HepG2 (cell line): Measurements from ENCODE around the gene CMIP. TPM values are rescaled to one million over a fixed set of nuclear protein-coding genes. Genes with fewer than 3 reads are reported as not detected.

Experiments used
- ATAC-seq: fragments of 200-7000 bp; cut with Tn5 transposase; 3 replicates; pipeline ENCODE4 v1.9.1; 2020; ENCODE audit warnings: mild to moderate bottlenecking, moderate library complexity
- BruUV-seq: library from RNA; stranded (reverse); fragments of 400-500 nt; replicated peaks from 2 replicates; lab custom pipeline; 2021; lab: Mats Ljungman, UMichigan
- CTCF ChIA-PET: fragments of 300-600 bp; formaldehyde crosslinking; extraction: SDS; loops from one replicate; lab custom pipeline; 2021; ENCODE audit warnings: low total read pairs, inconsistent platforms, low intra/inter-chr PET ratio; lab: Yijun Ruan, JAX
- POLR2A ChIA-PET: fragments of 350-600 bp; sonication (Branson Sonifier 250); formaldehyde crosslinking; loops from one replicate; lab custom pipeline; 2020; ENCODE audit warnings: antibody characterized with exemption, inconsistent platforms; lab: Yijun Ruan, JAX
- DNase-seq: peaks from one replicate; pipeline ENCODE4 v3.0.0-alpha.2; 2015; ENCODE audit warnings: low spot score
- FAIRE-seq: peaks from 3 replicates; lab custom pipeline; 2011; peaks lifted over from hg19 to GRCh38; lab: Jason Lieb, UNC
- H2AFZ ChIP-seq: one replicate; pipeline ENCODE4 v1.6.1; 2011; ENCODE audit warnings: low read length, inconsistent platforms
- H3K27ac ChIP-seq: fragments of 300-600 bp; 3 replicates; pipeline ENCODE4 v1.8.0; 2011; ENCODE audit warnings: mixed run types, mild to moderate bottlenecking, mixed read lengths, low read length, inconsistent platforms; ENCODE audit not compliant: insufficient read depth; ENCODE audit errors: extremely low read length
- H3K27me3 ChIP-seq, 2 experiments: fragments of 200-600 bp in 1 of 2; 2 replicates in 1 of 2; 3 replicates in 1 of 2; pipeline versions ENCODE4 v1.6.0 to v1.8.0; 2011; ENCODE audit warnings: low read length in 2 of 2, mild to moderate bottlenecking in 2 of 2, moderate library complexity in 2 of 2, inconsistent platforms in 1 of 2; ENCODE audit not compliant: insufficient read depth in 2 of 2, control insufficient read depth in 1 of 2
- H3K36me3 ChIP-seq, 2 experiments: fragments of 200-600 bp in 1 of 2; replicated peaks in 1 of 2; 2 replicates in 1 of 2; 3 replicates in 1 of 2; pipeline versions ENCODE4 v1.5.1 to v1.8.0; 2011; ENCODE audit warnings: low read length in 2 of 2, inconsistent platforms in 1 of 2; ENCODE audit not compliant: insufficient read depth in 2 of 2, control insufficient read depth in 1 of 2
- H3K4me1 ChIP-seq: 2 replicates; pipeline ENCODE4 v1.5.1; 2012; ENCODE audit warnings: low read length, inconsistent platforms; ENCODE audit not compliant: insufficient read depth
- H3K4me2 ChIP-seq: 2 replicates; pipeline ENCODE4 v1.6.0; 2011; ENCODE audit warnings: low read depth, low read length, inconsistent platforms
- H3K4me3 ChIP-seq, 3 experiments: fragments of 200-600 bp in 1 of 3; sonication (generic), shearing (Covaris generic) in 1 of 3; replicated peaks in 1 of 3; 2 replicates each; pipeline ENCODE4 v1.5.1; 2011 to 2016; ENCODE audit warnings: low read length in 3 of 3, inconsistent platforms in 2 of 3, low read depth in 2 of 3, mild to moderate bottlenecking in 2 of 3, control low read depth in 1 of 3, mixed read lengths in 1 of 3; ENCODE audit not compliant: insufficient read depth in 1 of 3
- H3K79me2 ChIP-seq: one replicate; pipeline ENCODE4 v1.6.1; 2011; ENCODE audit warnings: low read length, inconsistent platforms; ENCODE audit not compliant: insufficient read depth
- H3K9ac ChIP-seq: 2 replicates; pipeline ENCODE4 v1.6.0; 2011; ENCODE audit warnings: mild to moderate bottlenecking, low read depth, low read length, inconsistent platforms; ENCODE audit not compliant: insufficient read depth
- H3K9me3 ChIP-seq: 2 replicates; pipeline ENCODE4 v1.5.1; 2012; ENCODE audit warnings: mild to moderate bottlenecking, low read length
- H4K20me1 ChIP-seq: 2 replicates; pipeline ENCODE4 v1.6.0; 2011; ENCODE audit warnings: inconsistent platforms, mild to moderate bottlenecking, low read length, moderate library complexity; ENCODE audit not compliant: insufficient read depth
- HNRNPL ChIP-seq: fragments of 200-400 bp; formaldehyde crosslinking; IDR thresholded peaks from 2 replicates; pipeline ENCODE4 v1.6.1; 2017; ENCODE audit warnings: mild to moderate bottlenecking, low read depth, low read length
- IRF9 ChIP-seq: sonication (generic); formaldehyde crosslinking; IDR thresholded peaks from 2 replicates; pipeline ENCODE4 v1.8.0; 2022; ENCODE audit warnings: missing genetic modification reagents, mild to moderate bottlenecking, borderline replicate concordance
- MZF1 ChIP-seq: sonication (generic); formaldehyde crosslinking; IDR thresholded peaks from 2 replicates; pipeline ENCODE4 v1.8.1; 2023; ENCODE audit warnings: mild to moderate bottlenecking, missing genetic modification reagents, borderline replicate concordance
- NFE2 ChIP-seq: sonication (generic); formaldehyde crosslinking; IDR thresholded peaks from 2 replicates; pipeline ENCODE4 v1.4.0; 2020; ENCODE audit warnings: missing genetic modification reagents
- PBX2 ChIP-seq: IDR thresholded peaks from 2 replicates; pipeline ENCODE4 v1.6.1; 2016; ENCODE audit warnings: control low read depth
- ZFP91 ChIP-seq: sonication (generic); formaldehyde crosslinking; IDR thresholded peaks from 2 replicates; pipeline ENCODE4 v1.9.0; 2022; ENCODE audit warnings: missing genetic modification reagents, mild to moderate bottlenecking, borderline replicate concordance
- ZNF687 ChIP-seq: sonication (generic); formaldehyde crosslinking; IDR thresholded peaks from 2 replicates; pipeline ENCODE4 v1.5.1; 2020; ENCODE audit warnings: mild to moderate bottlenecking, missing genetic modification reagents, moderate library complexity
- WGBS: methylation state at CpG from one replicate; pipeline ENCODE4 v1.1.6; 2017; ENCODE audit warnings: low lambda C conversion rate; 5-methylcytosine and 5-hydroxymethylcytosine counted together
- in situ Hi-C: cut with HindIII; loops from 2 replicates; pipeline ENCODE4 v1.10.0; 2017; ENCODE audit warnings: low pct_unique_long_range_greater_than_20kb; ENCODE audit not compliant: extremely low pct_ligation_motif_present
- intact Hi-C: fragments of 100-400 bp; cut with micrococcal nuclease; formaldehyde crosslinking; loops from one replicate; pipeline ENCODE4 v1.10.0; 2022; ENCODE audit not compliant: unreplicated experiment
- polyA plus RNA-seq, 8 experiments: library from polyadenylated mRNA; depleted of rRNA in 3 of 8; stranded (reverse) in 7 of 8; unstranded in 1 of 8; fragments of >200 nt; fragmentation: Illumina TruSeq in 4 of 8; extraction: Trizol in 4 of 8; gene quantifications; 2 replicates each; pipeline versions ENCODE4 v1.2.1 to v1.2.3, GENCODE V29; 2011 to 2016; ENCODE audit warnings: low read depth in 4 of 8, missing spikeins in 1 of 8, mixed read lengths in 1 of 8; ENCODE audit not compliant: insufficient read depth in 1 of 8
- total RNA-seq, 5 experiments: library from RNA; depleted of rRNA; stranded (reverse); fragments of >200 nt; fragmentation: Illumina TruSeq; extraction: Trizol; gene quantifications; 2 replicates each; pipeline ENCODE4 v1.2.3, GENCODE V29; 2016; ENCODE audit warnings: low read depth in 1 of 5

The CMIP gene
- total and polyA plus RNA-seq, 2 of the 13 experiments (the other 11 are each of a cell fraction or from before 2014, with no cell fraction given) = 10.9 to 18.1 TPM

- Histone ChIP-seq H3K4me1 (peaks cover 92% of the 10 kb centered on the region), H2AFZ (no peak overlapping the region), H3K9ac (no peak overlapping the region), H3K9me3 (no peaks in the 10 kb centered on the region), H4K20me1 (peaks cover 99% of the 10 kb centered on the region), H3K4me2 (no peak overlapping the region), H3K4me3 (no peak overlapping the region), H3K36me3 (peaks cover 13 to 43% of the 10 kb centered on the region in 2 experiments; a peak in 4 of 5 replicates), H3K27ac (peak overlapping the region; percentile 4), H3K79me2 (peaks cover 99% of the 10 kb centered on the region), H3K27me3 (no peaks in the 10 kb centered on the region)
- ATAC-seq (no peak), DNase-seq (no peak), FAIRE-seq (no peak)
- TF ChIP-seq PBX2 (no peak), HNRNPL (0 out of 2 replicates have a peak, but pooled peaks have one; percentile 48), ZFP91 (CRISPR knock-in tag) (0 out of 2 replicates have a peak, but pooled peaks have one; percentile 25), MZF1 (0 out of 2 replicates have a peak, but pooled peaks have one; percentile 33), IRF9 (0 out of 2 replicates have a peak, but pooled peaks have one; percentile 37), NFE2 (no peak), ZNF687 (peak; percentile 60)
- 95% methylated on average over 19 of the region's 19 CpGs for WGBS
- CTCF ChIA-PET = no interaction called here
- no TSS peak for BruUV-seq
- intact Hi-C loops = no loop called here
- POLR2A ChIA-PET = no interaction called here
- in situ Hi-C loops = no loop called here
These were observed 23.8 kb downstream of the CMIP start for GRCh38 chr16:81468269-81468902.
